ENCODE measurements around the gene MIB2.

DNA sequence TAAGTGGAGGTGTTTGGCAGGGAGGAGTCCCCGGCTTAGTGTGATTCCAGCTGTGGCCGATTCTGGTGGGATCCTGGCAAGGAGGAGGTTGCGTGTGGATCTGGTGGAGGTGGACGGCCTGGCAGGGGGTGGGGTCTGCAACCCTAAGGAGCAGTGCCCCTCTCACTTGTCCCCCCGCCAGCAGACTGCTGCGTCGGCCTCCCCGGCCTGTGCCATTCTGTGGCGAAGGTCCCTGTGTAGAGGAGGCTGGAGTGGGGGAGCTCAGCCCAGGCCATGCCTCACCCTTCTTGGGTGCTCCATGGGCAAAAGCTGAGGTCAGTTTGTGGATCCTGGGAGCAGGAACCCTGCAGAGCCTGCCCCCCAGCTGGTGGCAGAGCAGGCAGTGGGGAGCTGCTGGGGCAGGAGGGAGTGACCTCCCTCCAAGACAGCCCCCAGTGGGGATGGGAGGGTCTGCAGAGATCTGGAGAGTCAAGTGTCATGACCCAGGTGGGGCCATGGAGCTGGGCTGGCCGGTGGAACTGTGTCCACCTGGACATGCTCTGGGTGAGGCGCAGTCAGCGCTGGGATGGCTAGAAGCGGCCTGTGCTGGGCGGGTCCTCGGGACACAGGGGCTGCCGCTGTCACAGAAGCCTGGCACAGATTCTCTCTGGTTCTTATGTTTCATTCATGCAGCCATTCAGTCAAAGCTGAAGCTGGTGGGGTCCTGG is 5.3 kb downstream of the MIB2 start:
- TF ChIP-seq, protein P1, sequence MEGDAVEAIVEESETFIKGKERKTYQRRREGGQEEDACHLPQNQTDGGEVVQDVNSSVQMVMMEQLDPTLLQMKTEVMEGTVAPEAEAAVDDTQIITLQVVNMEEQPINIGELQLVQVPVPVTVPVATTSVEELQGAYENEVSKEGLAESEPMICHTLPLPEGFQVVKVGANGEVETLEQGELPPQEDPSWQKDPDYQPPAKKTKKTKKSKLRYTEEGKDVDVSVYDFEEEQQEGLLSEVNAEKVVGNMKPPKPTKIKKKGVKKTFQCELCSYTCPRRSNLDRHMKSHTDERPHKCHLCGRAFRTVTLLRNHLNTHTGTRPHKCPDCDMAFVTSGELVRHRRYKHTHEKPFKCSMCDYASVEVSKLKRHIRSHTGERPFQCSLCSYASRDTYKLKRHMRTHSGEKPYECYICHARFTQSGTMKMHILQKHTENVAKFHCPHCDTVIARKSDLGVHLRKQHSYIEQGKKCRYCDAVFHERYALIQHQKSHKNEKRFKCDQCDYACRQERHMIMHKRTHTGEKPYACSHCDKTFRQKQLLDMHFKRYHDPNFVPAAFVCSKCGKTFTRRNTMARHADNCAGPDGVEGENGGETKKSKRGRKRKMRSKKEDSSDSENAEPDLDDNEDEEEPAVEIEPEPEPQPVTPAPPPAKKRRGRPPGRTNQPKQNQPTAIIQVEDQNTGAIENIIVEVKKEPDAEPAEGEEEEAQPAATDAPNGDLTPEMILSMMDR (IDR thresholded peaks at IDR 0.05): no peak
- TF ChIP-seq EP300 (IDR thresholded peaks at IDR 0.05): no peak
- TF ChIP-seq POLR2A (IDR thresholded peaks at IDR 0.05): no peak
- no peak for TF ChIP-seq POLR2AphosphoS5 (IDR thresholded peaks at IDR 0.05)

All from stomach (tissue), 4 donors.